Ovary (tissue), 10 donors: ENCODE results near the gene RHBDD2. TPM values are rescaled to one million over a fixed set of nuclear protein-coding genes. Genes with fewer than 3 reads are reported as not detected.
"Not testable (repeated sequence)": the region's sequence is repeated elsewhere in the genome, so short reads cannot be mapped to it uniquely, and the experiment has no call there.

ENCODE experiments used
- DNase-seq, 5 donors: peaks; one replicate each; pipeline ENCODE4 v3.0.0-alpha.2; 2019 to 2020
- H3K27ac ChIP-seq, 2 donors: fragments of 200-600 bp; one replicate each; pipeline versions ENCODE4 v1.5.1 to v1.8.0; 2019 to 2022
- H3K27me3 ChIP-seq: fragments of 200-600 bp; one replicate; pipeline ENCODE4 v1.8.0; 2022
- H3K36me3 ChIP-seq: fragments of 200-600 bp; sonication (generic); one replicate; pipeline ENCODE4 v1.5.1; 2019
- H3K4me1 ChIP-seq: one replicate; pipeline ENCODE4 v1.8.1; 2013; ENCODE audit warnings: mild to moderate bottlenecking, moderate library complexity; ENCODE audit not compliant: insufficient read depth
- H3K4me3 ChIP-seq: fragments of 200-600 bp; sonication (generic); one replicate; pipeline ENCODE4 v1.5.1; 2017
- H3K9me3 ChIP-seq, 2 donors: fragments of 200-600 bp in 1 of 2; sonication (generic) in 1 of 2; one replicate each; pipeline versions ENCODE4 v1.5.1 to v1.8.1; 2013 to 2019; ENCODE audit warnings: mild to moderate bottlenecking in 1 of 2, moderate library complexity in 1 of 2
- EP300 ChIP-seq: sonication (generic); formaldehyde crosslinking; IDR thresholded peaks from one replicate; pipeline ENCODE4 v1.6.1; 2017; ENCODE audit warnings: antibody characterized with exemption
- POLR2A ChIP-seq: fragments of 450-650 bp; IDR thresholded peaks from one replicate; pipeline ENCODE4 v1.6.1; 2017; ENCODE audit warnings: antibody characterized with exemption, mild to moderate bottlenecking, moderate library complexity
- WGBS, 3 donors: extraction: QIAGEN DNeasy Blood & Tissue Kit in 1 of 3; methylation state at CpG; one replicate each; pipeline versions ENCODE4 v1.1.5 to v1.1.7; 2013 to 2017; 5-methylcytosine and 5-hydroxymethylcytosine counted together
- intact Hi-C, 4 donors: fragments of 100-400 bp; cut with DNase I; formaldehyde crosslinking; loops; one replicate each; pipeline versions ENCODE4 v1.11.0 to v1.15.1; 2022 to 2023
- long read RNA-seq, 3 donors: library from polyadenylated mRNA in 2 of 3; unstranded in 2 of 3; transcript quantifications; one replicate each; pipeline ENCODE4 v2.0.0 and lab custom pipeline, GENCODE V29; 2021 to 2026
- polyA plus RNA-seq, 2 donors: library from polyadenylated mRNA; stranded (reverse); fragments of 200-250 nt in 1 of 2; fragments of 350-450 nt in 1 of 2; fragmentation: Illumina TruSeq in 1 of 2; extraction: RNeasy Lipid Tissue Mini Kit (QIAGEN cat#74804) in 1 of 2; gene quantifications; one replicate each; pipeline ENCODE4 v1.2.3, GENCODE V29; 2013 to 2014
- total RNA-seq, 7 donors: library from RNA; depleted of rRNA in 2 of 7; stranded (reverse); fragments of >200 nt in 2 of 7; fragmentation: NEBNext Ultra II Directional in 3 of 7; extraction: Animal tissue kit (Norgen Biotek cat#: 25700) in 3 of 7; gene quantifications; one replicate each; pipeline versions ENCODE4 v1.1.0 to v1.2.4, GENCODE V29; 2016 to 2023
- TF ChIP-seq, protein P1 (sequence below), 3 donors: fragments of 450-650 bp in 2 of 3; fragments of 200-600 bp in 1 of 3; IDR thresholded peaks; one replicate each; pipeline versions ENCODE4 v1.5.1 to v1.8.0; 2016 to 2022; ENCODE audit warnings: antibody characterized with exemption in 3 of 3, mild to moderate bottlenecking in 1 of 3
- donor health status: DM: no; HTN: no; CAD: no; lungs with moderate emphysema.
- donor health status: DM: no; HTN: no; CAD: no.
- donor health status: Bipolar disorder and iron deficiency.
- donor health status: DM: yes; HTN: yes; CAD: no.
- donor health status: DM: no; HTN: no; CAD: no.
- donor health status: DM: yes; HTN: yes; CAD: no.

The RHBDD2 gene
- total RNA-seq = 10 to 100 TPM; 26.6 to 83.2 (median 68.5) TPM
- polyA plus RNA-seq = 10 to 100 TPM; 78.9 to 99.3 TPM
- long read RNA-seq, donor 1, transcript RHBDD2-203 (3 exons, 1,274 nt) = minor isoform, 22 of 247 reads
- long read RNA-seq, donor 1, transcript RHBDD2-201 (4 exons, 1,802 nt) = major isoform, 183 of 247 reads
- long read RNA-seq, donor 1, transcript RHBDD2-202 (5 exons, 1,878 nt) = minor isoform, 23 of 247 reads
- long read RNA-seq, donor 1, partial matches to known transcripts = 11 of 247 reads
- long read RNA-seq, donor 1, other reads (novel, unspliced or antisense) = 7 of 247 reads
- long read RNA-seq, donor 2, transcript RHBDD2-202 (5 exons, 1,878 nt) = minor isoform, 10 of 85 reads
- long read RNA-seq, donor 2, transcript RHBDD2-201 (4 exons, 1,802 nt) = minor isoform, 24 of 85 reads
- long read RNA-seq, donor 2, transcript RHBDD2-203 (3 exons, 1,274 nt) = major isoform, 39 of 85 reads
- long read RNA-seq, donor 2, partial matches to known transcripts = 10 of 85 reads
- long read RNA-seq, donor 2, other reads (novel, unspliced or antisense) = 0 of 85 reads
- long read RNA-seq, donor 3, transcript RHBDD2-201 (4 exons, 1,802 nt) = major isoform, 125 of 189 reads
- long read RNA-seq, donor 3, transcript RHBDD2-202 (5 exons, 1,878 nt) = minor isoform, 36 of 189 reads
- long read RNA-seq, donor 3, transcript RHBDD2-203 (3 exons, 1,274 nt) = minor isoform, 6 of 189 reads
- long read RNA-seq, donor 3, partial matches to known transcripts = 10 of 189 reads
- long read RNA-seq, donor 3, other reads (novel, unspliced or antisense) = 10 of 189 reads

GRCh38 chr7:75878769-75879611 lies at the start of gene RHBDD2:
Gene RHBDD2 (plus strand): TSS chr7:75879034. CDS start chr7:75879083, 49 bp downstream.
- TF ChIP-seq EP300 = no peak
- TF ChIP-seq POLR2A = peak; percentile 96
- TF ChIP-seq, protein P1, sequence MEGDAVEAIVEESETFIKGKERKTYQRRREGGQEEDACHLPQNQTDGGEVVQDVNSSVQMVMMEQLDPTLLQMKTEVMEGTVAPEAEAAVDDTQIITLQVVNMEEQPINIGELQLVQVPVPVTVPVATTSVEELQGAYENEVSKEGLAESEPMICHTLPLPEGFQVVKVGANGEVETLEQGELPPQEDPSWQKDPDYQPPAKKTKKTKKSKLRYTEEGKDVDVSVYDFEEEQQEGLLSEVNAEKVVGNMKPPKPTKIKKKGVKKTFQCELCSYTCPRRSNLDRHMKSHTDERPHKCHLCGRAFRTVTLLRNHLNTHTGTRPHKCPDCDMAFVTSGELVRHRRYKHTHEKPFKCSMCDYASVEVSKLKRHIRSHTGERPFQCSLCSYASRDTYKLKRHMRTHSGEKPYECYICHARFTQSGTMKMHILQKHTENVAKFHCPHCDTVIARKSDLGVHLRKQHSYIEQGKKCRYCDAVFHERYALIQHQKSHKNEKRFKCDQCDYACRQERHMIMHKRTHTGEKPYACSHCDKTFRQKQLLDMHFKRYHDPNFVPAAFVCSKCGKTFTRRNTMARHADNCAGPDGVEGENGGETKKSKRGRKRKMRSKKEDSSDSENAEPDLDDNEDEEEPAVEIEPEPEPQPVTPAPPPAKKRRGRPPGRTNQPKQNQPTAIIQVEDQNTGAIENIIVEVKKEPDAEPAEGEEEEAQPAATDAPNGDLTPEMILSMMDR (IDR thresholded peaks at IDR 0.05) = peak in 2 of 3 donors; percentile 42 to 49
- Histone ChIP-seq H3K9me3 (no peaks in the 10 kb centered on the region), H3K27ac (peak within 1 kb of the TSS; percentile 74 to 80), H3K27me3 (no peaks in the 10 kb centered on the region), H3K4me3 (peak within 1 kb of the TSS; percentile 68), H3K36me3 (no peaks in the 10 kb centered on the region), H3K4me1 (peaks cover 6% of the 10 kb centered on the region)
- intact Hi-C loops = loop anchor here in 2 of 4 donors (10.0 kb wide), 2 partner anchors 116 to 136 kb away; partner anchors contain the start of gene TMEM120A (in 1 of the 2)
- WGBS, 3 donors = 0 to 1% (median 0%) methylated on average over 58 to 63 of the region's 65 CpGs
- peak; percentile 96 to 98 (median 98) for DNase-seq

DNA sequence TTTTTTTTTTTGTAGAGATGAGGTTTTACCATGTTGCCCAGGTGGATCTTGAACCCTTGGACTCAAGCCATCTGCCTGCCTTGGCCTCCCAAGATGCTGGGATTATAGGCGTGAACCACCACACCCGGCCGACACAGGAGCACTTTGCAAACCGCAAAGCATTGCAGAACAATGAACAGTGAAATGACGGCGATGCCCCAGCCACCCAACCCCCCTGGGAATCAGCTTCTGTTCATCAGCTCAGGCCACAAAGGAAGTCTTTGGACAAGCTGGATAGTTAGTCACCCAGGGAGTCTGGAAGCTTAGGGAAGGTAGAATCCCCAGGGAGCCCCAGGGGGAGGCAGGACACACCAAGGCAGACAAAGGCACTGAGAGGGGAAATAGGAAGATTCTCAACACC lies 49.2 kb upstream of the RHBDD2 start:
- H3K9me3 ChIP-seq, H3K4me3 ChIP-seq, DNase-seq, H3K4me1 ChIP-seq, H3K36me3 ChIP-seq, H3K27ac ChIP-seq, H3K27me3 ChIP-seq, intact Hi-C loops: not testable (repeated sequence)
- WGBS, 3 donors = 87 to 94% (median 90%) methylated on average over 6 of the region's 6 CpGs

DNA sequence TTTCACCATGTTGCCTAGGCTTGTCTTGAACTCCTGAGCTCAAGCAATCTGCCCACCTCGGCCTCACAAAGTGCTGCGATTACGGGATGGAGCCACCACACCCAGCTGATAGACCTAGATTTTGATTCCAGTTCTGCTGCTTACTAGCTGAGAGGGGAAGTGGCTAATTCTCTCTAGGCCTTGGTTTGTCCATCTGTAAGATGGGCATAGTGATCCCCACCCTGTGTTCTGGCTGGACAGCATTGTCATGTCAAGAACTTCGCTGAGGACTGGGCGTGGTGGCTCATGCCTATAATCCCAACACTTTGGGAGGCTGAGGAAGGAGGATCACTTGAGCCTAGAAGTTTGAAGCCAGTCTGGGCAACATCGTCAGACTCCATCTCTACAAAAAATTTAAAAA lies 47.9 kb upstream of the RHBDD2 start:
- intact Hi-C loops = no loop called here

GRCh38 chr7:75833662-75834061 lies 45.2 kb upstream of the RHBDD2 start:
- H3K36me3 ChIP-seq, H3K4me1 ChIP-seq, H3K4me3 ChIP-seq, H3K27ac ChIP-seq, H3K27me3 ChIP-seq, DNase-seq, H3K9me3 ChIP-seq, intact Hi-C loops: not testable (repeated sequence)
- WGBS, 3 donors = 74 to 78% (median 74%) methylated on average over 6 of the region's 6 CpGs

More for the DNA sequence above, 47.9 kb upstream of the RHBDD2 start:
- 91 to 94% (median 93%) methylated on average over 6 of the region's 6 CpGs for WGBS, 3 donors
- no peaks in the 10 kb centered on the region for H3K27me3 ChIP-seq
- TF ChIP-seq, protein P1 (IDR thresholded peaks at IDR 0.05) = no peak
- TF ChIP-seq EP300 = no peak
- no peak for TF ChIP-seq POLR2A
- no peak overlapping the region for H3K27ac ChIP-seq
- H3K36me3 ChIP-seq = no peaks in the 10 kb centered on the region
- no peaks in the 10 kb centered on the region for H3K9me3 ChIP-seq
- DNase-seq = no peak
- no peaks in the 10 kb centered on the region for H3K4me1 ChIP-seq
- no peak overlapping the region for H3K4me3 ChIP-seq

DNA sequence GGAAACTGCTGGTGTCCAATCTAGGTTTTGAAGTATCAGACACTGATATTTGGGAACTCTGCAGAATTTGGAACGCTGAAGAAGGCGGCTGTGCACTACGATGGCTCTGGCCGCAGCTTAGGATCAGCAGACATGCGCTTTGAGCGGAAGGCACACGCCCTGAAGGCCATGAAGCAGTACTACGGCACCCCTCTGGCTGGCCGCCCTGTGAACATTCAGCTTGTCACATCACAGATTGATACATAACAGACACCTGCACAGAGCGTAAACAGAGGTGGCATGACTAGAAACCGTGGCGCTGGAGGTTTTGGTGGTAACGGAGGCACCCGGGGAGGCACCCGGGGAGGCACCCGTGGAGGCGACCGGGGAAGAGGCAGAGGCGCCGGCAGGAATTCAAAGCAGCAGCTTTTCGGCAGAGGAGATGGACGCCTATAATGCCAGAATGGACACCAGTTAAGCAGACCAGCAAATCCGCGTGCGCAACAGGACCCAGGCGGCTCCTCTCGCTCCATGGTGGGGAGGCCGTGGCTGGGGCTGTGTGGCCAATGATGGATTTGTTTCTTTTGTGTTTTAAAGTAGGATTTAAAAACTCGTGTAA lies 43.0 kb upstream of the RHBDD2 start:
- H3K4me1 ChIP-seq = no peaks in the 10 kb centered on the region
- DNase-seq = no peak
- H3K27ac ChIP-seq = no peak overlapping the region
- H3K27me3 ChIP-seq = no peaks in the 10 kb centered on the region
- WGBS, 3 donors = 89 to 90% (median 90%) methylated on average over 29 of the region's 29 CpGs
- H3K4me3 ChIP-seq = no peak overlapping the region
- no peak for TF ChIP-seq EP300
- TF ChIP-seq, protein P1 (IDR thresholded peaks at IDR 0.05) = no peak
- TF ChIP-seq POLR2A = no peak
- H3K9me3 ChIP-seq = no peaks in the 10 kb centered on the region
- intact Hi-C loops = no loop called here
- no peaks in the 10 kb centered on the region for H3K36me3 ChIP-seq
